GM18526 (cell line): ENCODE data around the gene MTMR1.

Experiments used
- POLR2A ChIP-seq: IDR thresholded peaks from 3 replicates; pipeline ENCODE4 v1.6.1; 2011; ENCODE audit not compliant: insufficient read length; ENCODE audit errors: extremely low read depth

Gene MTMR1

DNA sequence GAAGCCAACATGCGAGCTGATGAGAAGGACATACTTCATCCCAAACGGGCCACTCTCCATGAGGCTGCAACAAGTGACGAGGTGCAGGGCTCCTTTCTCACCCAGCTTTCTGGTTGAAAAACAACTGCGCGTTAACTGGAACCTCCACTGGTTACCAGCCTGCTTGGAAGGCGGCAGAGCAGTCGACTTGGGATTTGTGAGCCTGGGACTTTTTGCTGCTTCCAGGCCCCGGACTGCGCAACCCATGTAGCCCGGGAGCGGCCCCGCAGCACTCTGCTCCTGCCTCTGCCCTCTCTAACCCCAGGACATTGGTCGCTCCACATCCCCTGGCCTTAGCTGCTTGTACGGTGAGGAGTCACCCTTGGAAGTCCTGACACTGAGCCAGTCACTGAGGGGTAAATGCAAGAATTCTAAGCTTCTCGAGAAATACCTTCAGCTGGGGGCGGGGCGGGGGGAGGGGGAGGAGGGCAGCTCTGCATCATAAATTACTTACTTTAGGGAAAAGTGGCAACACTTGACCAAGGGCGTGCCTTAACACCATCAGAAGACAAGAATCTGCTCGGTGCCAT, 72.7 kb downstream of the MTMR1 start:
- no peak for TF ChIP-seq POLR2A

DNA sequence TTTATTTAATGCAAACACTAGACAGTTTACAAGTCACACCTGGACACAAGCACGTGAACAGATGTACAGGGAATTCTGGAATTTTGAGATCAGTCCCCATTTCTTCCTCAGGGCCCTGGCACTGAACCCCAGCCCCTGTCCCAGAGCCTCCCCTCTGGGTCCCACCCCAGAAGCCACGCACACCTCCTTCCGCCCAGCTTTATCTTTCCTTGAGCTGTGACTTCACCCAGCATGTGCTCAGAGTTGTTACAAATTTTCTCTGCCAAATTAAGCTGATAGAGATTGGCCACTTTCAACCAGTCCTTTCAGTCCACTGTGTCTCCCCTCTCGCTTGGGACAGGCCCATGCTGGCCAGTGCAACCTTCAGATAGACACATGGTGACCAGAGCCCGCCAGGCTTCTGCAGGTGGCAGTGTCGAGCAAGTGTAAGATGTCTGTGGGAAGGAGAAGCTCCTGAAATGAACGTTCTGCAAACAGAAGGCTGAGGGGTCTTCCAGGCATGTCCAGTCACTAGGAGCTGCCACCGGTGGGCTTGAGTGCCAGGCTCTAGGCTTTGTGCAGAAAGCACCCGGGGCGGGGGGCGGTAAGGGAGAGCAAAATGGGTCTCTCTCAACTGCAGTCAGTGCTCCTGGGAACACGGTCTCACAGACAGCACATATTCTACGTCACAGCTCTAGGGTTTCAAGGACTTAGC, 73.3 kb downstream of the MTMR1 start:
- TF ChIP-seq POLR2A = no peak

DNA sequence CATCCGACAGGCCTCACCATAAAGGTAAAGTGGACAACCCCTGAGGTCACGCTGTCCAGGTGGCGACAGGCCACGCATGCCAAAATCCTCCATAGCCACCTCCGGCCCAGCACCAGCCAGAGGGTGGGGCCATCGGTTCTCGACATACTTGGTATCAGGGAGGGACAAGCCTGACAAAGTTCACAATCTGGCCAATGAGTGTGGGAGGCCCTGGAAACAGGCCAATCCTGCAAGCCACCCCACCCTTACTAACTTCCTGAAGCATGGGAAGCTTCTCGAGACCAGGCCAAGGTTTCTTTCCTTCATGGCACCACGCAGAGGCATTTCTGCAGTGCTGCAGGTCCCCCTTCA, 73.8 kb downstream of the MTMR1 start:
- TF ChIP-seq POLR2A = no peak

DNA sequence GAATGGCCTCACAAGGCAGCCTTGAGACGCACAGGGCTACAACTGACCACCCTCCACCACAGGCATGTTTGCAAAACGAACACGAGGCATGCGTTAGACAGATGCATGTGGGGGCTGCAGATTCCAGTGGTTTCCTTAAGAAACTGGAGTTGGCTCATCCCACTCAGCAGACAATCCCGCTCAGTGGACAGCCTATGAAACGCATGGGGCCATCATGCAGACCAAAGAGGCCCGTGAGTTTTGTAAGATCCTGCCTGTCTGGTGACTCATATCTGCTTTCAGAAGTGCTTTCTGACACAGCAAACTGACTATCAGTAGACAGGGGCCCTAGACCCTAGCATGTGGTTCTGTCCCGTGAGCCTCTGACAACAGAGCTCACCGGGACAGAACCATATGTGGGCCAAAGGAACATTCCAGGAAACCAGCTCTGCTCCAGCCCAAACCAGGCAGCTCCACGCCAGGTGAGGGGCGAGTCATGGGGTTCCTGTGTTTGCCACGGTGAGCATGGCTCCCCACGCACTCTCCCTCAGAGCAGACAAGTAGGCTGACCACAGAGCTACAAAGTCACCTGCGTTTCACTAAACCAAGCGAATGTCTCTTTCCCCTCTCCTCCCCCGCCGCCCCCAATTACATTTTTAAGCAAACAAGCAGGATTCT, 74.4 kb downstream of the MTMR1 start:
- no peak for TF ChIP-seq POLR2A

DNA sequence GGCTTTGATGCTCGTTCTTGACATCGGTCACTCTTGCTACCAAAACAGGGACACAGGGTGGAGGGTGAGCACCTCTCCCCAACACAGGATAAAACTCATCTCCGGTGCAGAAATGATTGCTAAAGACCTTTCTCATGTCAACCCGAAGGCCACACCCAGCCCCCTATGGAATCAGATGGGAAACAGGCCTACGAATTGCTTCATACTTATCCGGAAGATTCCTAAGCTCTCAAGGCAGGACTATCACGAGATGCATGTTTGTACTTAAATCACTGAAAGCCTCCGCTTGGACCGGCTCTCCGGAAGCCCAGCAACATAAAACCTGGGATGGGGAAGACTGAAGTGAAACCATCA, 74.9 kb downstream of the MTMR1 start:
- TF ChIP-seq POLR2A = no peak

DNA sequence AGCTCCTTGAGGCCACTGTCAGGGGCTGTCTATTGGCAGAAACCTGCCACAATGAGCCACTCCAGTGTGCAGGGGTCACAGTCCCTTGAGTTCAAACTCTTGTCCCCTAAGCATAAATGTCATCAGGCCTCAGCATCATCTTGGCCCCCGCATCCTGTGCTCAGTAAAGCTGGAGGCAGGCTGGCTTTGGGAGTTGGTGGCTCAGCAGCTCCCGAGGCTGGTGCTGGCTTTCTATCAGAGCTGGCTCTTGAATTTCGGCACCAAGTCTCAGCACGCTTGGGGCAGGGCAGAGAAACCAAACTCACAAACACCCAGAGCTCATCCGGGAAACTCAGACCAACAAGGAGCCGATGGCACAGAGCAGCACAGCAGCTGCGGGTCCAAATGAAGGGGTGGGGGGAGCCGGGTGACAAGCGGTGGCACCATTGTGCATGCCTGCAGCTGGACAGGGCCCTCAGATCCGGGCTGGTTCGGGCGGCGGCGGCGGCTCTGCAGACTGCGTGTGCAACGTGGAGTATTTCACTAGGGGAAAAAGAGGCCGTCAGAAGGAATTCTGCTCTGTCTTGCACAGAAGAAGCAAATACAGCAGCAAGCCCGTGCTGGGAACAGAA, 75.5 kb downstream of the MTMR1 start:
- no peak for TF ChIP-seq POLR2A

DNA sequence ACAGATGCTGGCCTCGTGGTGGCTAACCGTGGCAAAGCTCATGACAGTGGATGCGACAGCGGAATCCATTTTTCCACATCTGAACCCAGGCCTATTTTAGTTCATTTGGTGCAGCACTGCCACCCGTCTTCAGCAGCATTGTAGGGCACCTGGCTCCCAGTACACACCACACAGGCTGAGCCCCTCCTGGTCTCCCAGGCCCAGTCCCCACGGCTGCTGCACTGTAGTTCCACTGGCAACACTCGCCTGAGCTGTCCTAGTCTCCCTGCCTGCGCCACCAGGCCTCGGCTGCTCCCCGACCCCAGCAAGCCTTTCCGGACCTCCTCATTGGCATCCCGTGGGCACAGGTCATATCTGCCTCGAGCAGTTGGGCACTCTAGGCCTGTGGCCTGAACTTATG, 76.2 kb downstream of the MTMR1 start:
- TF ChIP-seq POLR2A = no peak

DNA sequence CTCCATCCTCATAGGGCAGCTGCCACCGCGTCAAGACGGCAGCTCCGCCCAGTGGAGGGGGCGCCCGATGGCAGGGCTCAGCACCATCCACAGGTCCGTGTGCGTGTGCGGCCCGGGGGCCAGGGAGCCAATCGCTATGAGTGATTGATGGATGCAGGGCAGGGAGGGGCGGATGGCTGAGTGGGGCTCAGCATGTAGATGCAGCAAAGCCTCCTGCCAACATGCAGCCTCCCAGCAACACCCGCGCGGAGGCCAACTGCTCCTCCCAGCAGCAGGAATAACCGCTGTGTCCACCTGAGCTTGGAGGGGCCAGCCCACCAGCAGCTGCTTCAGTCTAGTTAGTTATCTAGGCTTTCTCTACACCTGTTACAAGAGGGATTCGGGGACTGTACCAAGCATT, 77.4 kb downstream of the MTMR1 start:
- TF ChIP-seq POLR2A = no peak

DNA sequence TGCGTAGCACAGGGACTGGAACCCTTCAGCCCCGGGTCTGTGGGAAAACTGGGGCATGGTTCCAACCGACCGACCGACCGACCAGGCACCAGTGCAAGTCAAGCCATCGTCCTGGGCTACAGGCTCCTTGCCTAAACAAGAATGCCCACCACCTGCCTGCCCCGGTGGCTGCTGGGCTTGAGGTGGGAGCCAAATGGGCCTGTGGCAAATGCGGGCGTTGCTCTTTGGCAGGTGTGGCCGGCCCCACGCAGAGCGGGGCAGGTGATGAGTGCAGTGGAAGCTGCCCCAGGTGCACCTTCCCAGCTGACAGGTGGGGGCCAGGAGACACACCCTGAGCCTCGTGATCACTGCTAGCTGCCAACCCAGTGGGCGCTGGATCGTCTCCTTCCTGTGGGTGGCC, 77.9 kb downstream of the MTMR1 start:
- TF ChIP-seq POLR2A = no peak

DNA sequence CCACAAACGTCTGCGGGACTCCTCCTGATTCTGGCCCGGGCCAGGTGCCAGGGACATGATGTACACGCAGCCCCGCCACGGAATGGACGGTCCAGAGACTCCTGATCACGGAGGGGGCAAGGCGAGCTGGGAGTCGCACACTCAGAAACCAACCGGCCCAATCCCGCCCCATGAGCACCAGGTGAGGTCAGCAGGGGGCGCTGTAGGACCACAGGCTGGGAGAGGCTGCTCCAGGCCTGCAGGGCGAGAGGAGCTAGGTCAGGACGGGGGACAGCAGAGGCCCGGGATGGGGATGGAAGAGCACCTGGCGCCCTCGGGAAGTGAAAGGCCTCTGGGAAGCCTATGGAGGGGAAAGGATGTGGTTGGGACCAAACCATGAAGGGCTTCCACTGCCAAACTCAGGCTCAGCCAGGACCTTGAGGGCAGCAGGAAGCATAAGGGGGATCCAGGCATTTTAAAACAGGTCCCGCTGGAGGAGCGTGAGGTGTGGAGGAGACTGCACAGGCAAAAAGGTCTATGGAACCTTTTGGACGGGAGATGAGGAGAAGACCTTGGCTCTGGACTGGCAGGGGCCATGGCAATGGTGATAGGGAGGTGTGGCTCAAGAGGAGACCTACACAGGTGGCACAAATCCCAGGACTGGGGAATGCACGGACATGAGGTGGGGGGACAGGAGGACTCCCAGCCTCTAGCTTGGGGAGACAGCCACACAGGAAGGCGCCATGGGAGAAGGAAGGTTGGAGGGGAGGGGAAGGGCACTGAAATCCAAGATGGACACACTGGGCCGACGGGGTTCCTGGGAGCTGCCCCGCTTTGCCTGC, 79.2 kb downstream of the MTMR1 start:
- TF ChIP-seq POLR2A = no peak

DNA sequence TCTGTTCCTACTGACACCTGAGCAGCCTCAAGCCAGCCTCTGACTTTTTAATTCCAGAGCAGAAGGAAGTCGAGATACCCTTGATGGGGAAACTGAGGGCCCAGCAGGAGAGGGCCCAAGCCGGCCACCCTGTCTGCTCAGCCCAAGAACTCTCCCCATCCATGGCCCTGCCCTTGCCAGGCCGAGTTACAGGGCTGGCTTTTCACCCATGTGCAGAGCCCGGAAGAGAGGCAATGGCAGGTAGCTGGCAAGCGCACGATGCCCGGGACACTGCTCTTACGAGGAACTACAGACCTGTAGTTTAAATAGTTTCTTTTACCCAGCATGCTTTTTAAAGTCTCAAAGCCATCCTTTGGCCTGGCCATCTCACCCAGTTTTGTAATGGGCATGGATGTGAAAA, 79.9 kb downstream of the MTMR1 start:
- no peak for TF ChIP-seq POLR2A

DNA sequence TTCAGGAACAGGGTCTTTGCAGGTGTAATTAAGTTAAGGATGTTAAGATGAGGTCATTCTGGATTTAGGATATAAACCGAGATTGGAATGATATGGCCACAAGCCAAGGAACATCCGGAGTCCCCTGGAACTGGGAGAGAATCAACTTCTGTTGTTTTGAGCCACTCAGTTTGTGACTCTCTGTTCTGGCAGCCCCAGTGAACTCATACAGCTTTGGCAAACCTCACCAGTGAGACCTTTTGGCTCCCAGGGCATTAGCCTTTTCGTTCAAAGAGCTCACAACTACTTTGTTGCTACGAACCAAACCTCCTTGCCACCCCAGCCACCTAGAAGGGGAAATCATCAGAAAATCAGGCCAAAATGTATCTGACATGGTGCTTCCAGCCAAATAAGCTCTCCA, 80.4 kb downstream of the MTMR1 start:
- no peak for TF ChIP-seq POLR2A

DNA sequence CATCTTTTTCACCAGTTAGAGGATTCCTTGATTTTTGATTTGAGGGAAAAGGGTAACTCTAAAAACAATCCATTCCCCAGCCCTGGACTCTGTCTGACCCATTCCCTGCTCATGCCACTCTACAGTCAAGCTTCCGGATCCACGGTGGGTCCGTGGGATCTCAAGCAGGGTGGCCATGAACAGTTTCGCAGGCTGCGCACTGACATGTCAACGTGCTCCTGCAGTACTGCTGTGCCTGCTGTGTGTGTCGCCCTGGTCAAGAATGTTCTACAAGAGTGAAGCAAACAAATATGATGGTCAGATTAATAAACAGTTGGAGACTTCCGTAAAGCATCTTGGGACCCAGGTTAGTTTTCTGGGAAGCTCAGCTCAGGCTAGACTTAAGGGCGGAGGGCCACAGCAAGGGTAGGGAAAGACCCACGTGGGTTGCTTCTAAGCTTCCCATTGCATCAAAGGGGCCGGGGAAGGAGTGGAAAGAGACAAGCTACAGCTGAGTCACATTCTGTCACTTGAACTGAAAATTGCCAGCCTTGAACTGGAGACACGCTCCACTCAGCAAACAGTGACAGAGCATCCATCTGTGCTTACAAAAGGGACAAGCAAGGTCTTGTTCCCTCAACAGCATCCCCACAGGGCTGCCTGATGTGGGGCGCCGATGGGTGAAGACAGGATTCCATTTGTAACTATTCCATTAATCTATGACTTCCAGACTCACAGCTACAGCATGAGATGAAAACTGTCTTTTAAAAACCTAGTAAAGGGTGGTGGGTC, 81.8 kb downstream of the MTMR1 start:
- no peak for TF ChIP-seq POLR2A

DNA sequence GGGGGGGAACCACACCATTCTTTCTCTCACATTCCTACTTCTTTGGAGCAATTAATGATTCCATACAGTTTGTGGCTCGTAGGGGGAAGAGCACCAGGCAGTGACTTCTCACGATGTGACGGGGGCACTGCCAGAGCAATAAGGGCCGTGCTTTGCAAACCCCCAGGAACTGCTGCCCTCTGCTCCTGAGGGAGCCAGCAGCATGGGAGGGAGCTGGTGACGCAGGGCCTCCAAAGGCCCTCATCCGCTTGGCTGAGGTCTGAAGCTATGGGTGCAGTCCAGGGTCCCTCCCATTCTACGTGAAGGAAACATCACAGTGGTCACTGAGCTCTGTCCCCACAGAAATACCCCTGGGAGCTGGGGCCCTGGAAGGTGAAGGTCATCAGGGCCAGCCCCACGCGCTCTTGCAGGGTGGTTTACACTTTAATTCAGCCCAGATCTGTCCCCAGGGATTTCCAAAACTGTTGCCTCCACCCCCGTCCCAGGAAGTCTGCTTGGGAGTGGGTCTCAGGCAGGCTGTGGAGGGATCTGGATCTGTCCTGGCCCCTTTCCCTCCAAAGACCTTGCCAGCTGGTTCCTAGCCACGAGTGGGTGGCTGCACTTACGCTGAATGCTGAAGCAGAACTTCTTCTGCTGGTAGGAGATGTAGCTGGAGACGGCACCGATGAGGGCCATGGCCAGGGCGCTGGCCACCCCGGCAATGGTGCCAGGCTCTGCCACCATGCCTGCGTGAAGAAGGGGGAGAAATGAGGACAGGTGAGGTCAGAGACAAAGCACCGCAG, 82.6 kb downstream of the MTMR1 start:
- TF ChIP-seq POLR2A = no peak
